ENCODE data around the gene CDIPT. TPM values are rescaled to one million over a fixed set of nuclear protein-coding genes. Genes with fewer than 3 reads are reported as not detected.
A peak's percentile ranks its signal among the peaks of the same experiment; 100 is the strongest.

Gene CDIPT
- total RNA-seq, 4 donors from 2014 or later: 83.4 to 122 (median 108) TPM

GRCh38 chr16:29812754-29813643 lies 50.0 kb downstream of the CDIPT start:
- H3K4me3 ChIP-seq (ENCODE audit: low read depth, poor library complexity, severe bottlenecking): no peak overlapping the region

GRCh38 chr16:29811896-29812665 lies 50.9 kb downstream of the CDIPT start, which contains the start of gene PRRT2:
Gene PRRT2, plus strand, starts transcription at chr16:29812193. Its CDS starts 862 bp downstream, at chr16:29813055.
- intact Hi-C loops (cut with DNase I; ENCODE audit: low total_unique reads): no loop called here
- WGBS, 2 donors: 4 to 5% methylated on average over 55 to 69 of the region's 69 CpGs
- DNase-seq (ENCODE audit: low spot score in 2 of 2): peak in 1 of 2 donors; percentile 93

More at GRCh38 chr16:29812754-29813643, 50.0 kb downstream of the CDIPT start:
- TF ChIP-seq CTCF (IDR thresholded peaks at IDR 0.05) (no peak), POLR2A (IDR thresholded peaks at IDR 0.05) (no peak)
- intact Hi-C loops (cut with DNase I; ENCODE audit: low total_unique reads): no loop called here
- 71 to 83% methylated on average over 7 to 9 of the region's 9 CpGs for WGBS, 2 donors
- DNase-seq (ENCODE audit: low spot score in 2 of 2): no peak

GRCh38 chr16:29811170-29811895 lies 51.7 kb downstream of the CDIPT start:
- intact Hi-C loops (cut with DNase I; ENCODE audit: low total_unique reads): no loop called here
- peak overlapping the region; percentile 21 for H3K4me3 ChIP-seq (ENCODE audit: low read depth, poor library complexity, severe bottlenecking)
- 0 to 1% methylated on average over 20 to 31 of the region's 31 CpGs for WGBS, 2 donors
- TF ChIP-seq POLR2A (IDR thresholded peaks at IDR 0.05) (no peak), CTCF (IDR thresholded peaks at IDR 0.05) (no peak)
- peak; percentile 94 to 98 for DNase-seq (ENCODE audit: low spot score in 2 of 2)

More at GRCh38 chr16:29811896-29812665, 50.9 kb downstream of the CDIPT start, which contains the start of gene PRRT2:
- peak within 1 kb of the TSS; percentile 21 for H3K4me3 ChIP-seq (ENCODE audit: low read depth, poor library complexity, severe bottlenecking)
- no peak for TF ChIP-seq CTCF (IDR thresholded peaks at IDR 0.05)

- 41 to 45% methylated on average over 9 of the region's 9 CpGs for WGBS, 2 donors
- intact Hi-C loops (cut with DNase I; ENCODE audit: low total_unique reads): no loop called here
- DNase-seq (ENCODE audit: low spot score in 2 of 2): no peak
- TF ChIP-seq POLR2A (IDR thresholded peaks at IDR 0.05) (no peak), CTCF (IDR thresholded peaks at IDR 0.05) (no peak)
- H3K4me3 ChIP-seq (ENCODE audit: low read depth, poor library complexity, severe bottlenecking): no peak overlapping the region
Measured at GRCh38 chr16:29810699-29811169, 52.3 kb downstream of the CDIPT start.
